T-cell (primary cell): Measurements from ENCODE around the gene PRKD1. TPM values are rescaled to one million over a fixed set of nuclear protein-coding genes. Genes with fewer than 3 reads are reported as not detected.

Source experiments
- ATAC-seq, 4 experiments: fragments of 200-7000 bp in 3 of 4; fragments of 150-1000 bp in 1 of 4; cut with Tn5 transposase; replicated peaks in 1 of 4; 1 replicate in 3 of 4; 2 replicates in 1 of 4; pipeline ENCODE4 v1.10.0; 2021; ENCODE audit warnings: moderate library complexity in 3 of 4, mild to moderate bottlenecking in 2 of 4, moderate number of reproducible peaks in 1 of 4
- CTCF ChIA-PET, 2 donors: fragments of 300-600 bp; sonication (Branson Sonifier 250); formaldehyde crosslinking; loops; one replicate each; lab custom pipeline; 2022; ENCODE audit warnings: antibody characterized with exemption in 2 of 2; lab: Charles Lee
- POLR2A ChIA-PET, 2 donors: fragments of 300-600 bp; sonication (Branson Sonifier 250); formaldehyde crosslinking; loops; one replicate each; lab custom pipeline; 2022; ENCODE audit warnings: antibody characterized with exemption in 2 of 2; lab: Charles Lee
- DNase-seq, 35 experiments: peaks; one replicate each; pipeline versions ENCODE4 v3.0.0 to v3.0.0-alpha.2; 2013 to 2023
- H3K27ac ChIP-seq: one replicate; pipeline ENCODE4 v1.5.1; 2013; ENCODE audit warnings: low read length
- H3K27me3 ChIP-seq, 2 experiments: replicated peaks in 1 of 2; 1 replicate in 1 of 2; 2 replicates in 1 of 2; pipeline versions ENCODE4 v1.6.1 to v1.7.0; 2013; ENCODE audit warnings: low read length in 1 of 2, mixed read lengths in 1 of 2; ENCODE audit not compliant: control insufficient read depth in 2 of 2, insufficient read depth in 2 of 2; ENCODE audit errors: extremely low read depth in 1 of 2
- H3K36me3 ChIP-seq, 2 donors: 1 replicate in 1 of 2; 2 replicates in 1 of 2; pipeline versions ENCODE4 v1.6.1 to v1.7.0; 2013; ENCODE audit warnings: low read length in 1 of 2; ENCODE audit not compliant: control insufficient read depth in 2 of 2, insufficient read depth in 1 of 2; ENCODE audit errors: extremely low read depth in 1 of 2
- H3K4me1 ChIP-seq, 2 experiments: 1 replicate in 1 of 2; 2 replicates in 1 of 2; pipeline versions ENCODE4 v1.6.1 to v1.7.0; 2013; ENCODE audit warnings: low read length in 2 of 2, mixed read lengths in 1 of 2; ENCODE audit not compliant: insufficient read depth in 2 of 2, control insufficient read depth in 1 of 2; ENCODE audit errors: extremely low read depth in 1 of 2
- H3K4me3 ChIP-seq, 2 donors: 1 replicate in 1 of 2; 2 replicates in 1 of 2; pipeline versions ENCODE4 v1.5.1 to v1.7.0; 2013; ENCODE audit warnings: mild to moderate bottlenecking in 2 of 2, low read length in 1 of 2, moderate library complexity in 1 of 2; ENCODE audit not compliant: control insufficient read depth in 1 of 2; ENCODE audit errors: extremely low read depth in 1 of 2
- H3K9me3 ChIP-seq: 2 replicates; pipeline ENCODE4 v1.7.0; 2013
- H3K27ac Mint-ChIP-seq, 2 donors: one replicate each; pipeline ENCODE4 v1.8.0; 2020 to 2021; ENCODE audit warnings: mild to moderate bottlenecking in 2 of 2, mixed read lengths in 2 of 2
- H3K27me3 Mint-ChIP-seq, 2 donors: one replicate each; pipeline ENCODE4 v1.8.0; 2021 to 2022; ENCODE audit warnings: mixed read lengths in 2 of 2
- H3K36me3 Mint-ChIP-seq: one replicate; pipeline ENCODE4 v1.8.0; 2021; ENCODE audit warnings: mixed read lengths
- H3K4me1 Mint-ChIP-seq, 3 donors: one replicate each; pipeline ENCODE4 v1.8.0; 2020 to 2022; ENCODE audit warnings: mixed read lengths in 3 of 3, mild to moderate bottlenecking in 1 of 3
- H3K4me3 Mint-ChIP-seq, 3 donors: one replicate each; pipeline ENCODE4 v1.8.0; 2020 to 2022; ENCODE audit warnings: mild to moderate bottlenecking in 3 of 3, mixed read lengths in 3 of 3, moderate library complexity in 3 of 3
- H3K9me3 Mint-ChIP-seq, 3 donors: one replicate each; pipeline ENCODE4 v1.8.0; 2020 to 2022; ENCODE audit warnings: mixed read lengths in 3 of 3
- WGBS: methylation state at CpG from one replicate; pipeline ENCODE4 v1.1.5; 2013; ENCODE audit warnings: missing lambda C conversion rate; ENCODE audit not compliant: insufficient coverage; 5-methylcytosine and 5-hydroxymethylcytosine counted together
- total RNA-seq, 35 experiments: library from RNA in 6 of 35; stranded (reverse) in 6 of 35; fragments of 120-200 nt in 1 of 35; gene quantifications; one replicate each; pipeline versions ENCODE4 v1.2.1 to v1.2.4 and lab custom pipeline; 2013 to 2026

Gene PRKD1
- total RNA-seq, 5 donors from 2014 or later (not counting 1 experiment from before 2014, with no cell fraction given): 0.28 to 0.43 TPM; not detected in 3

- H3K27me3 Mint-ChIP-seq: no peaks in the 10 kb centered on the region
- ATAC-seq (no peak), DNase-seq (no peak)
- WGBS: no CpG with 5 or more reads among the region's 3 CpGs
- no peaks in the 10 kb centered on the region for H3K4me1 Mint-ChIP-seq
- Histone ChIP-seq H3K4me1 (no peaks in the 10 kb centered on the region), H3K27ac (no peak overlapping the region), H3K4me3 (no peak overlapping the region), H3K36me3 (no peaks in the 10 kb centered on the region), H3K9me3 (no peaks in the 10 kb centered on the region), H3K27me3 (no peaks in the 10 kb centered on the region)
- no peaks in the 10 kb centered on the region for H3K36me3 Mint-ChIP-seq
- H3K4me3 Mint-ChIP-seq: no peak overlapping the region
- H3K9me3 Mint-ChIP-seq: peaks cover 3 to 6% (median 3%) of the 10 kb centered on the region in 3 donors
- CTCF ChIA-PET: no interaction called here
- POLR2A ChIA-PET: no interaction called here
- no peak overlapping the region for H3K27ac Mint-ChIP-seq
Measured at GRCh38 chr14:29554335-29554734, 373.3 kb downstream of the PRKD1 start.

- Mint-ChIP-seq H3K9me3 (peaks cover 0 to 3% (median 0%) of the 10 kb centered on the region in 3 donors), H3K36me3 (no peaks in the 10 kb centered on the region), H3K4me3 (no peak overlapping the region), H3K27me3 (no peaks in the 10 kb centered on the region), H3K4me1 (no peaks in the 10 kb centered on the region), H3K27ac (no peak overlapping the region)
- Histone ChIP-seq H3K27me3 (no peaks in the 10 kb centered on the region), H3K4me3 (no peak overlapping the region), H3K9me3 (no peaks in the 10 kb centered on the region), H3K4me1 (no peaks in the 10 kb centered on the region), H3K36me3 (no peaks in the 10 kb centered on the region), H3K27ac (no peak overlapping the region)
- ChIA-PET POLR2A (no interaction called here), CTCF (interaction anchor here in 1 of 2 donors (0.6 kb wide), 1 partner anchor 48 kb away, joined by 3 read pairs; no protein-coding TSS in a partner anchor)
- WGBS: 93% methylated on average over 4 of the region's 4 CpGs
- ATAC-seq: no peak
- no peak for DNase-seq
Measured at GRCh38 chr14:29553427-29553826, 374.2 kb downstream of the PRKD1 start.

GRCh38 chr14:29548948-29549370 lies 378.7 kb downstream of the PRKD1 start:
- H3K4me3 Mint-ChIP-seq: no peak overlapping the region
- no peaks in the 10 kb centered on the region for H3K4me1 Mint-ChIP-seq
- ATAC-seq (no peak), DNase-seq (peak in 1 of 35 experiments; percentile 1)
- WGBS: no CpG with 5 or more reads among the region's 2 CpGs
- H3K27ac ChIP-seq: no peak overlapping the region
- no peaks in the 10 kb centered on the region for H3K4me1 ChIP-seq
- POLR2A ChIA-PET: no interaction called here
- H3K36me3 Mint-ChIP-seq: no peaks in the 10 kb centered on the region
- peaks cover 0 to 3% (median 0%) of the 10 kb centered on the region in 3 donors for H3K9me3 Mint-ChIP-seq
- CTCF ChIA-PET: no interaction called here
- H3K27ac Mint-ChIP-seq: no peak overlapping the region
- H3K9me3 ChIP-seq: no peaks in the 10 kb centered on the region
- H3K36me3 ChIP-seq: no peaks in the 10 kb centered on the region
- H3K4me3 ChIP-seq: no peak overlapping the region
- no peaks in the 10 kb centered on the region for H3K27me3 Mint-ChIP-seq
- no peaks in the 10 kb centered on the region for H3K27me3 ChIP-seq

GRCh38 chr14:29545714-29546113 lies 381.9 kb downstream of the PRKD1 start:
- H3K27me3 ChIP-seq: peaks cover 0 to 2% of the 10 kb centered on the region in 2 experiments
- ChIA-PET POLR2A (no interaction called here), CTCF (no interaction called here)
- no CpG with 5 or more reads among the region's 2 CpGs for WGBS
- H3K27ac ChIP-seq: no peak overlapping the region
- ATAC-seq: no peak
- no peak for DNase-seq
- Mint-ChIP-seq H3K36me3 (no peaks in the 10 kb centered on the region), H3K4me1 (no peaks in the 10 kb centered on the region), H3K9me3 (peaks cover 0 to 5% (median 0%) of the 10 kb centered on the region in 3 donors), H3K4me3 (no peak overlapping the region), H3K27me3 (no peaks in the 10 kb centered on the region), H3K27ac (no peak overlapping the region)
- H3K9me3 ChIP-seq: no peaks in the 10 kb centered on the region
- no peaks in the 10 kb centered on the region for H3K4me1 ChIP-seq
- H3K4me3 ChIP-seq: no peak overlapping the region
- H3K36me3 ChIP-seq: no peaks in the 10 kb centered on the region

GRCh38 chr14:29536886-29537511 lies 390.6 kb downstream of the PRKD1 start:
- ChIA-PET POLR2A (no interaction called here), CTCF (no interaction called here)
- H3K27me3 ChIP-seq: no peaks in the 10 kb centered on the region
- H3K4me3 ChIP-seq: no peak overlapping the region
- no peaks in the 10 kb centered on the region for H3K36me3 ChIP-seq
- ATAC-seq: no peak
- no peaks in the 10 kb centered on the region for H3K27me3 Mint-ChIP-seq
- H3K9me3 ChIP-seq: no peaks in the 10 kb centered on the region
- peaks cover 0 to 8% (median 6%) of the 10 kb centered on the region in 3 donors for H3K9me3 Mint-ChIP-seq
- no peak overlapping the region for H3K27ac Mint-ChIP-seq
- no peaks in the 10 kb centered on the region for H3K4me1 Mint-ChIP-seq
- no peak overlapping the region for H3K27ac ChIP-seq
- H3K36me3 Mint-ChIP-seq: no peaks in the 10 kb centered on the region
- no peak overlapping the region for H3K4me3 Mint-ChIP-seq
- DNase-seq: no peak
- no peaks in the 10 kb centered on the region for H3K4me1 ChIP-seq

- H3K27ac Mint-ChIP-seq: no peak overlapping the region
- ChIA-PET POLR2A (no interaction called here), CTCF (no interaction called here)
- H3K36me3 Mint-ChIP-seq: no peaks in the 10 kb centered on the region
- H3K27me3 Mint-ChIP-seq: no peaks in the 10 kb centered on the region
- H3K9me3 Mint-ChIP-seq: peaks cover 0 to 15% (median 12%) of the 10 kb centered on the region in 3 donors
- no peaks in the 10 kb centered on the region for H3K4me1 ChIP-seq
- WGBS: no CpG with 5 or more reads among the region's 7 CpGs
- no peaks in the 10 kb centered on the region for H3K27me3 ChIP-seq
- no peaks in the 10 kb centered on the region for H3K36me3 ChIP-seq
- H3K9me3 ChIP-seq: no peaks in the 10 kb centered on the region
- no peak overlapping the region for H3K4me3 Mint-ChIP-seq
- H3K27ac ChIP-seq: no peak overlapping the region
- no peak overlapping the region for H3K4me3 ChIP-seq
- no peak for ATAC-seq
- no peaks in the 10 kb centered on the region for H3K4me1 Mint-ChIP-seq
- no peak for DNase-seq
Measured at GRCh38 chr14:29529418-29529817, 398.2 kb downstream of the PRKD1 start.
